Spleen (tissue), 11 donors: ENCODE data around the gene PLOD1. TPM values are rescaled to one million over a fixed set of nuclear protein-coding genes. Genes with fewer than 3 reads are reported as not detected.
A peak's percentile ranks its signal among the peaks of the same experiment; 100 is the strongest.

Source experiments
- DNase-seq: peaks from one replicate; pipeline ENCODE4 v3.0.0-alpha.2; 2020
- H3K27ac ChIP-seq, 8 donors: fragments of 200-600 bp; sonication (generic) in 7 of 8; 1 replicate in 4 of 8; 2 replicates in 4 of 8; pipeline versions ENCODE4 v1.5.0 to v1.8.0; 2016 to 2021; ENCODE audit warnings: inconsistent platforms in 4 of 8, mild to moderate bottlenecking in 4 of 8, moderate library complexity in 1 of 8
- H3K27me3 ChIP-seq, 7 donors: fragments of 200-600 bp; sonication (generic) in 6 of 7; replicated peaks in 1 of 7; 1 replicate in 4 of 7; 2 replicates in 3 of 7; pipeline versions ENCODE4 v1.5.0 to v1.8.0; 2016 to 2021; ENCODE audit warnings: inconsistent platforms in 3 of 7, mild to moderate bottlenecking in 1 of 7
- H3K36me3 ChIP-seq, 6 donors: fragments of 200-600 bp; sonication (generic) in 5 of 6; 1 replicate in 4 of 6; 2 replicates in 2 of 6; pipeline versions ENCODE4 v1.5.0 to v1.8.0; 2016 to 2021; ENCODE audit warnings: inconsistent platforms in 2 of 6
- H3K4me1 ChIP-seq, 6 donors: fragments of 200-600 bp; sonication (generic) in 5 of 6; 1 replicate in 3 of 6; 2 replicates in 3 of 6; pipeline versions ENCODE4 v1.5.0 to v1.8.0; 2016 to 2021; ENCODE audit warnings: inconsistent platforms in 3 of 6
- H3K4me3 ChIP-seq, 8 donors: fragments of 200-600 bp; sonication (generic) in 7 of 8; 1 replicate in 4 of 8; 2 replicates in 4 of 8; pipeline versions ENCODE4 v1.5.0 to v1.8.0; 2016 to 2021; ENCODE audit warnings: inconsistent platforms in 4 of 8, mild to moderate bottlenecking in 4 of 8, moderate library complexity in 2 of 8
- H3K9me3 ChIP-seq, 8 donors: fragments of 200-600 bp; sonication (generic) in 7 of 8; 1 replicate in 4 of 8; 2 replicates in 4 of 8; pipeline versions ENCODE4 v1.5.0 to v1.8.0; 2016 to 2021; ENCODE audit warnings: inconsistent platforms in 4 of 8
- CTCF ChIP-seq, 11 experiments: fragments of 200-600 bp in 7 of 11; fragments of 450-650 bp in 4 of 11; sonication (generic) in 4 of 11; IDR thresholded peaks in 8 of 11; conservative IDR thresholded peaks in 3 of 11; 1 replicate in 7 of 11; 2 replicates in 4 of 11; pipeline versions ENCODE4 v1.4.0 to v1.8.0; 2016 to 2021; ENCODE audit warnings: antibody characterized with exemption in 11 of 11, inconsistent platforms in 4 of 11, mild to moderate bottlenecking in 1 of 11
- POLR2A ChIP-seq, 3 donors: fragments of 450-650 bp; IDR thresholded peaks; one replicate each; pipeline ENCODE4 v1.5.1; 2017; ENCODE audit warnings: antibody characterized with exemption in 3 of 3, mild to moderate bottlenecking in 1 of 3
- POLR2AphosphoS5 ChIP-seq, 3 donors: sonication (generic); formaldehyde crosslinking; IDR thresholded peaks; one replicate each; pipeline ENCODE4 v1.5.1; 2017; ENCODE audit warnings: antibody characterized with exemption in 3 of 3
- WGBS, 5 donors: extraction: QIAGEN DNeasy Blood & Tissue Kit in 3 of 5; methylation state at CpG; one replicate each; pipeline versions ENCODE4 v1.1.5 to v1.1.7; 2013 to 2018; 5-methylcytosine and 5-hydroxymethylcytosine counted together
- intact Hi-C: fragments of 100-400 bp; cut with DNase I; formaldehyde crosslinking; loops from one replicate; pipeline ENCODE4 v1.15.0; 2023; ENCODE audit warnings: low total_unique reads
- polyA plus RNA-seq, 3 donors: library from polyadenylated mRNA; stranded (reverse); fragments of 200-250 nt; gene quantifications; one replicate each; pipeline ENCODE4 v1.2.1, GENCODE V29; 2013
- small RNA-seq, 4 donors: library from RNA; depleted of rRNA; stranded (forward); fragments of <200 nt; gene quantifications; one replicate each; pipeline ENCODE3, GENCODE V24; 2016
- total RNA-seq, 7 donors: library from RNA; depleted of rRNA in 3 of 7; stranded (reverse); fragments of >200 nt in 3 of 7; fragmentation: NEBNext Ultra II Directional in 4 of 7; extraction: Animal tissue kit (Norgen Biotek cat#: 25700) in 4 of 7; gene quantifications; one replicate each; pipeline versions ENCODE4 v1.1.0 to v1.2.1, GENCODE V29; 2016 to 2021
- donor health status: healthy with polysubstance abuse.
- donor health status: DM: no; HTN: no; CAD: no; lungs with moderate emphysema.
- donor health status: DM: no; HTN: no; CAD: no.
- donor health status: Bipolar disorder and iron deficiency.
- donor health status: healthy.
- donor health status: DM: no; HTN: no; CAD: no.
- donor health status: DM: yes; HTN: yes; CAD: no.

Gene PLOD1
- total and polyA plus RNA-seq, 10 donors, result 11.6 to 53.4 (median 45.7) TPM

- peaks cover 0 to 53% (median 43%) of the 10 kb centered on the region in 6 donors for H3K36me3 ChIP-seq
- no peaks in the 10 kb centered on the region for H3K9me3 ChIP-seq
- DNase-seq, result no peak
- peak overlapping the region in 1 of 8 donors; percentile 21 for H3K27ac ChIP-seq
- no peaks in the 10 kb centered on the region for H3K27me3 ChIP-seq
- TF ChIP-seq CTCF (IDR thresholded peaks at IDR 0.05 in 8 of 11, conservative IDR thresholded peaks at IDR 0.05 in 3 of 11), result no peak
- TF ChIP-seq POLR2A (IDR thresholded peaks at IDR 0.05), result no peak
- no peak for TF ChIP-seq POLR2AphosphoS5 (IDR thresholded peaks at IDR 0.05)
- 90 to 95% (median 90%) methylated on average over 8 to 9 of the region's 9 CpGs for WGBS, 5 donors
- intact Hi-C loops, result no loop called here
- no peak overlapping the region for H3K4me3 ChIP-seq
- peaks cover 3 to 40% (median 25%) of the 10 kb centered on the region in 6 donors for H3K4me1 ChIP-seq
Observed at GRCh38 chr1:12021616-12022015, 87.1 kb downstream of the PLOD1 start.

GRCh38 chr1:12022036-12022435, 87.5 kb downstream of the PLOD1 start:
- H3K4me3 ChIP-seq, result no peak overlapping the region
- 93 to 97% (median 96%) methylated on average over 11 to 14 of the region's 14 CpGs; no CpG with 5 or more reads in 1 of the 5 donors for WGBS, 5 donors
- H3K27ac ChIP-seq, result peak overlapping the region in 1 of 8 donors; percentile 21
- peaks cover 3 to 40% (median 25%) of the 10 kb centered on the region in 6 donors for H3K4me1 ChIP-seq
- no peak for DNase-seq
- H3K27me3 ChIP-seq, result no peaks in the 10 kb centered on the region
- H3K9me3 ChIP-seq, result no peaks in the 10 kb centered on the region
- peaks cover 0 to 57% (median 45%) of the 10 kb centered on the region in 6 donors for H3K36me3 ChIP-seq
- intact Hi-C loops, result no loop called here
- TF ChIP-seq POLR2AphosphoS5 (IDR thresholded peaks at IDR 0.05) (no peak), CTCF (IDR thresholded peaks at IDR 0.05 in 8 of 11, conservative IDR thresholded peaks at IDR 0.05 in 3 of 11) (no peak), POLR2A (IDR thresholded peaks at IDR 0.05) (no peak)

Small RNA genes lying within 50 kb of the gene (small RNA-seq; reads per million reads assigned to genes)
- gene AL096840.1 (0 reads per million in 4 donors), gene RF00019 (0 reads per million in 4 donors), gene RNU5E-4P (4.9 to 13.8 (median 8.0) reads per million in 4 donors)

Other genes starting within 250 kb of the PLOD1 start
- gene DRAXIN, start 243.0 kb upstream of the PLOD1 start, total RNA-seq, result under 1 TPM in 4 of 7 donors, not detected in 3; 0.09 to 0.37 (median 0.17) TPM
- under 1 TPM; 0.04 to 0.10 (median 0.06) TPM for gene DRAXIN, start 243.0 kb upstream of the PLOD1 start, polyA plus RNA-seq
- 100 to 1,000 TPM in 2 of 7 donors, 10 to 100 TPM in 5; 48.5 to 120 (median 64.2) TPM for gene AGTRAP, start 198.6 kb upstream of the PLOD1 start, total RNA-seq
- gene AGTRAP, start 198.6 kb upstream of the PLOD1 start, polyA plus RNA-seq, result 10 to 100 TPM; 40.8 to 54.7 (median 50.5) TPM
- 1 to 10 TPM in 1 of 7 donors, under 1 TPM in 5, not detected in 1; 0.74 to 4.8 (median 0.86) TPM for gene C1orf167, start 172.5 kb upstream of the PLOD1 start, total RNA-seq
- gene C1orf167, start 172.5 kb upstream of the PLOD1 start, polyA plus RNA-seq, result 1 to 10 TPM in 2 of 3 donors, under 1 TPM in 1; 0.96 to 1.7 (median 1.7) TPM
- gene MTHFR, start 128.8 kb upstream of the PLOD1 start, total RNA-seq, result 10 to 100 TPM; 46.5 to 79.8 (median 76.0) TPM
- gene MTHFR, start 128.8 kb upstream of the PLOD1 start, polyA plus RNA-seq, result 10 to 100 TPM in 1 of 3 donors, 1 to 10 TPM in 2; 6.7 to 23.4 (median 8.3) TPM
- gene CLCN6, start 128.5 kb upstream of the PLOD1 start, total RNA-seq, result 10 to 100 TPM; 21.2 to 34.4 (median 27.9) TPM
- gene CLCN6, start 128.5 kb upstream of the PLOD1 start, polyA plus RNA-seq, result 10 to 100 TPM in 2 of 3 donors, 1 to 10 TPM in 1; 6.3 to 13.5 (median 12.4) TPM
- gene NPPA, start 86.9 kb upstream of the PLOD1 start, total RNA-seq, result 1 to 10 TPM in 1 of 7 donors, not detected in 6; 2.6 TPM
- 1 to 10 TPM in 1 of 3 donors, under 1 TPM in 2; 0.22 to 2.9 (median 0.24) TPM for gene NPPA, start 86.9 kb upstream of the PLOD1 start, polyA plus RNA-seq
- gene NPPB, start 75.8 kb upstream of the PLOD1 start, total RNA-seq, result not detected
- gene NPPB, start 75.8 kb upstream of the PLOD1 start, polyA plus RNA-seq, result under 1 TPM; 0.38 to 0.80 (median 0.57) TPM
- gene KIAA2013, start 8.3 kb upstream of the PLOD1 start, total RNA-seq, result 10 to 100 TPM; 39.0 to 93.0 (median 45.8) TPM
- gene KIAA2013, start 8.3 kb upstream of the PLOD1 start, polyA plus RNA-seq, result 10 to 100 TPM; 20.7 to 36.2 (median 26.5) TPM
- gene MFN2, start 45.7 kb downstream of the PLOD1 start, total RNA-seq, result 10 to 100 TPM; 47.3 to 69.6 (median 62.9) TPM
- 10 to 100 TPM; 14.8 to 28.1 (median 16.2) TPM for gene MFN2, start 45.7 kb downstream of the PLOD1 start, polyA plus RNA-seq
- 10 to 100 TPM; 33.2 to 65.5 (median 46.5) TPM for gene MIIP, start 84.8 kb downstream of the PLOD1 start, total RNA-seq
- 100 to 1,000 TPM in 1 of 3 donors, 10 to 100 TPM in 2; 38.0 to 109 (median 97.2) TPM for gene MIIP, start 84.8 kb downstream of the PLOD1 start, polyA plus RNA-seq
- 1 to 10 TPM; 1.3 to 7.6 (median 2.2) TPM for gene TNFRSF8, start 128.6 kb downstream of the PLOD1 start, total RNA-seq
- gene TNFRSF8, start 128.6 kb downstream of the PLOD1 start, polyA plus RNA-seq, result 1 to 10 TPM; 1.7 to 2.0 (median 1.9) TPM
- gene TNFRSF1B, start 232.3 kb downstream of the PLOD1 start, total RNA-seq, result 100 to 1,000 TPM; 142 to 233 (median 183) TPM
- gene TNFRSF1B, start 232.3 kb downstream of the PLOD1 start, polyA plus RNA-seq, result 10 to 100 TPM; 28.5 to 63.2 (median 36.8) TPM